Measurements from ENCODE around the gene NINJ1.

Gene NINJ1

GRCh38 chr9:93086447-93087224 is 47.4 kb downstream of the NINJ1 start:
- DNase-seq (ENCODE audit: low read depth): no peak

DNA sequence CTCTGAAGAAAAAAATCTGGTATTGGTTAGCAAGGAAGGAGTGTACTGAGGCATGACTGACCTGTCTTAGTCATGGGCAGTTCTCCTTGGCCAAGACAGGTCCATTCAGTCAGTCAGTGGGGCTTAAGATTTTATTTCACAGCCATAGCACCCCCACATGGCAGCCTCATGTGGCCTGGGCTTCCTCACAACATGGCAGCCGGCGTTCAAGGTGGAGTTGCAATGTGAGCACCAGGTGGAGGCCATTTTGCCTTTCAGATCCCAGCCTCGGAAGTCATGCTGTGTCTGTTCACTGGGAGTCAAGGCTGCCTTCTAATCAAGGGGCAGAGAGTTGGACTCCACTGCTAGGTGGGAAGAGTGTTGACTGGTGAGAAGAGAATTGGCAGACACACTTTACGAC is 48.4 kb downstream of the NINJ1 start:
- DNase-seq (ENCODE audit: low read depth): no peak

GRCh38 chr9:93084471-93084881 is 49.6 kb downstream of the NINJ1 start:
- no peak for DNase-seq (ENCODE audit: low read depth)

DNA sequence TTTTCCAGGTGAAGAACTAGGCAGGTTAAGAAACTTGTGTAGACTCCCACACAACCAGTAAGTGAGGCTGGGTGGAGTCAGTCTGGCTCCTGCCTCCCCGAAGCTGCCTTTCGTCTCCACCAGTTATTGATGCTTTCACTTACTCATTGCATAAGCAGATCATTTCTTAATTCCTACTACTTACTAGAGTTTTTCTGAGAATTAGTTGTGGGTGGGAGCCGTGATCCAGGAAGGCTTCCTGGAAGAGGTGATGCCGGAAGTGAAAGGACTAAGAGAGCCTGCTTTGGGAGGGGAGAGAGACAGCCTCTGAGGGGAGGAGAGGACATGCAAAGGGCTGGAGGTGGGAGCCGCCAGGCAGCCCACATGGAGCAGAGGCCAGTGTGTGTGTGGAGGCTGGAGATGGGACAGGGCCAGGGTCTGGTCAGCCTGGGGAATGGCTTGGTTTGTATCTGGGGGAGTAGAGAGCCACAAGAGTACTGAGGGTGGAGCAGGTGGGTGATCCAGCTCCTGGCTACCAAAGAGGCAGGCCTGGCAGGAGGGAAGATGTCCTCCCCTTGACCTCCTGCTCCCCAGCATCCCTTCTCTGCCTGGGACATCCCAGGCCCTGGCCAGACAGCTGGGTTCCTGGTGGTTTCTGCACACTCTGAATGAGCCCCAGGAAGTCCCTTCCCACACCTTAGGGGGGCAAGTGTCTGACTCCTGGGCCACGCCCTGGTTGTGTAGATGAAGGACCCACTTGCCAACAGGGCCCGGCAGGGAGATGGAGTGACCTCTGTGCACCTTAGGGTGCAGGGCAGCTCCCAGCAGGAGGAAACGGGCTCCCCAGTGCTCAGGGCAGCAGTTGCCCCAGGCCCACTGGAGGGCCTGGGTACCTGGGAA is 50.2 kb downstream of the NINJ1 start:
- no peak for DNase-seq (ENCODE audit: low read depth)

DNA sequence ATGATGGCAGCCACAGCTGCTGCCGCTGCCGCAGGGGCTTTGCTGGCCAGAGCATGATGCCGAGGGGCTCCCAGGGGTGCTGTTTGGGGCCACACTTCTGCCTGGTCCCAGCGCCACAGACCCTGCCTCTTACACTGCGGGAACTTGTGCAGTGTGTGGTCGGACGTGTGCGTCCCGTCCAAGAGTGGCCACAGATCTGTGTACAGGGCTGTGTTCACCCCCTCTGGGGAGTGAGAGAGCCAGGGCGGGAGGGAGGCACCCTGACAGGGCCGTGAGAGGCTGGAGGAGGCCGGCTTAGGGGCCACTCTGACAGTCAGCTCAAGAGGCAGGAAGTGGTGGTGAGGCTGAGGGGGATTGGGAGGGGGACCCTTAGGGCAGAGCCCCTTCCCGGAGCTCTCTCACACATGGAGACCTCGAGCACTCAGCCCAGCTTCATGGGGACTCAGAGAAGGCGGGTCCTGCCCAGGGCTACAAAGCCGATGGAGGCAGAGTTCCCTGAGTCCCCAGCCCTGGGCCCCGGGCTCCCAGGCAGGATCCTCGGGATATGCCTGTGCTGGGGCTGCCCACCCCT is 51.1 kb downstream of the NINJ1 start:
- DNase-seq (ENCODE audit: low read depth): no peak

GRCh38 chr9:93081931-93082330 is 52.1 kb downstream of the NINJ1 start:
- no peak for DNase-seq (ENCODE audit: low read depth)

- no peak for DNase-seq (ENCODE audit: low read depth)
Measured at GRCh38 chr9:93081081-93081529, 52.9 kb downstream of the NINJ1 start.

DNA sequence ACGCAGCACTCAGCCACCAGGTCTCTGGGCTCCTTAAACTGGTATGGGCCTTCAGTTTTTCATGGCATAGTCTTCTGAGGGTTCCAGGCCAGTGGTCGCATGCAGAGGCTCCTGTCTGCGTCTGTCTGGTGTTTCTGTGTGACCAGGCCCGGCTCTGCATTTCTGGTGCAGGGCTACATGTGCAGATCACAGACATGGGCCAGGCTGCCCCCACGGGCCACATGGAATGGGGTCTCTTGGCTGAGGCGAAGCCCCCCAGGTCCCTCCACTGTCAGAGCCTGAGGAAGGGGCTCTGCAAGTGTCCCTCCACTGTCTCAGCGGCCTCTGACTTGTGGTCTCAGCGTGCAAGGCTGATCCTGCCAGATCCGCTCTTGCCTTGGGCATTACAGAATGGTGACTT is 53.6 kb downstream of the NINJ1 start:
- no peak for DNase-seq (ENCODE audit: low read depth)

DNA sequence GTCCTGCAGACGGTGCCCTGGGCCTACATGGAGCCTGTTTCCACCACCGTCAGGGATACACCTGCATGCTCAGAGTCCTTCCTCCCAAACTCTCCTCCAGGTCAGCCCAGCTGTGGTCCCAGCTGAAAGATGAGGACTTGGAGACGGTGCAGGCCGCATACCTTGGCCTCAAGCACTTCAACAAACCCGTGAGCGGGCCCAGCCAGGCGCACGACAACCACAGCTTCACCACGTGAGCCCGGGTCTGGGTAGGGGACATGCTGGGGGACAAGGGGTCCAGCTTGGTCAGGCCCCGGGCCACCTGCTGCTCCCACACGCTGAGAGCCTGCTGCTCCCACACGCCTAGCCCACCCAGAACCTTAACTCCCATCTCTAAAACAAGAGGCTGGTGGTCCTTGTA is 54.7 kb downstream of the NINJ1 start:
- DNase-seq (ENCODE audit: low read depth): no peak

GRCh38 chr9:93077811-93078210 is 56.2 kb downstream of the NINJ1 start:
- DNase-seq (ENCODE audit: low read depth): no peak

GRCh38 chr9:93077367-93077766 is 56.7 kb downstream of the NINJ1 start:
- no peak for DNase-seq (ENCODE audit: low read depth)

GRCh38 chr9:93076792-93077128 is 57.3 kb downstream of the NINJ1 start:
- DNase-seq (ENCODE audit: low read depth): no peak

DNA sequence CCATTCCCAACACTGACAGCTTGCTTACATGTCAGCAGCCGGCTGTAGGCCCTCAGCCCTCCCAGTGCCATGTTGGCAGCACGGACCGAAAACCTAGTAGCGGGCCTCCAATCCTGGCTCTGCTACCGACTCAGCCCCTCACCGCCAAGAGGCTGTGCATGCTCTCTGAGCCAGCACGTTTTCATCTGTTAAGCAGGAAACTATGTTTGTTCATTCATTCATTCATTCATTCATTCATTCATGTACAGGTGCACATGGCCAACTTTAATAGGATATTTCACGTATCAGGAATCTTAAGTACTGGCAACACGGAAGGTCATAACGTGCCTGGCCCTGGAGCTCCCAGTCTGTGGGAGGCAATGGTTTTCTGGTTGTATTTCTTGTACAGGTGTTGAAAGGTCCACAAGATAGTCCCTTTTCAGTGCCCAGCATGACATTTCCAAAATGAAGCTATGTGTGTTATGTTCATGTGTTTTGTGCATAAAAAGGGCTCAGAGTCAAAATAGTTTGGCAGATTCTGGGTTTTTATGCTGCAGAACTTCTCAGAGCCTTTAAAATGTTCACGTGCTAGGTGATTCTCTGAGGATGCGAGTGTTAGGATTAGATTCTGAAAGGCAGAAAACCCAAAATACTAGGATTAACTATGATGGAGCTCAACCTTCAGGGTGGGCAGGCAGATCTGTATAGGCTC is 57.8 kb downstream of the NINJ1 start:
- DNase-seq (ENCODE audit: low read depth): no peak

- no peak for DNase-seq (ENCODE audit: low read depth)
Measured at GRCh38 chr9:93072383-93072795, 61.7 kb downstream of the NINJ1 start.

Measured in activated T-helper 1 cell treated with Interleukin-2 at 50 U/mL for 16 hours (primary cell).